DMS 273 treated with DMSO at 0.1 percent for 48 hours (cell line): ENCODE measurements around the gene CPEB4.

ENCODE experiments used
- DNase-seq: peaks from one replicate; lab custom pipeline; 2025; lab: John Stamatoyannopoulos, UW

Gene CPEB4

GRCh38 chr5:173884402-173885053 lies 3.6 kb upstream of the CPEB4 start:
- DNase-seq: no peak

GRCh38 chr5:173885054-173885443 lies 3.1 kb upstream of the CPEB4 start:
- DNase-seq: no peak

- no peak for DNase-seq
These were observed 2.6 kb upstream of the CPEB4 start for GRCh38 chr5:173885475-173886010.

- DNase-seq: no peak
These were observed 2.0 kb upstream of the CPEB4 start for GRCh38 chr5:173886150-173886549.

- no peak for DNase-seq
These were observed 453 bp downstream of the CPEB4 start for GRCh38 chr5:173888473-173889131.

- no peak for DNase-seq
These were observed 2.2 kb downstream of the CPEB4 start for GRCh38 chr5:173890195-173890991.

- no peak for DNase-seq
These were observed 3.4 kb downstream of the CPEB4 start for GRCh38 chr5:173891308-173892116.

- no peak for DNase-seq
These were observed 5.0 kb downstream of the CPEB4 start for GRCh38 chr5:173893192-173893561.

GRCh38 chr5:173895401-173896165 lies 7.4 kb downstream of the CPEB4 start:
- DNase-seq: no peak

- DNase-seq: no peak
These were observed 8.5 kb downstream of the CPEB4 start for GRCh38 chr5:173896631-173897030.

- no peak for DNase-seq
These were observed 13.6 kb downstream of the CPEB4 start for GRCh38 chr5:173901705-173902104.

- DNase-seq: no peak
These were observed 14.2 kb downstream of the CPEB4 start for GRCh38 chr5:173902334-173902733.

- DNase-seq: no peak
These were observed 14.6 kb downstream of the CPEB4 start for GRCh38 chr5:173902743-173903142.

- no peak for DNase-seq
These were observed 15.4 kb downstream of the CPEB4 start for GRCh38 chr5:173903396-173904140.

- DNase-seq: no peak
These were observed 16.0 kb downstream of the CPEB4 start for GRCh38 chr5:173904151-173904550.

GRCh38 chr5:173907284-173907683 lies 19.1 kb downstream of the CPEB4 start:
- DNase-seq: no peak

- no peak for DNase-seq
These were observed 19.7 kb downstream of the CPEB4 start for GRCh38 chr5:173907686-173908371.

- DNase-seq: no peak
These were observed 21.1 kb downstream of the CPEB4 start for GRCh38 chr5:173909199-173909598.

GRCh38 chr5:173910215-173910614 lies 22.1 kb downstream of the CPEB4 start:
- no peak for DNase-seq

GRCh38 chr5:173911623-173912022 lies 23.5 kb downstream of the CPEB4 start:
- DNase-seq: no peak
